Ascending aorta (tissue), 2 donors: ENCODE data around the gene TANC1. TPM values are rescaled to one million over a fixed set of nuclear protein-coding genes. Genes with fewer than 3 reads are reported as not detected.

Experiments
- DNase-seq, 2 donors: peaks; one replicate each; pipeline ENCODE4 v3.0.0-alpha.2; 2019; ENCODE audit warnings: low spot score in 2 of 2
- H3K27ac ChIP-seq, 2 donors: fragments of 200-600 bp; sonication (generic); one replicate each; pipeline ENCODE4 v1.5.1; 2016 to 2017; ENCODE audit warnings: mild to moderate bottlenecking in 1 of 2
- H3K27me3 ChIP-seq: fragments of 200-600 bp; sonication (generic); one replicate; pipeline ENCODE4 v1.5.1; 2017
- H3K36me3 ChIP-seq, 2 donors: fragments of 200-600 bp; sonication (generic); one replicate each; pipeline ENCODE4 v1.5.1; 2016
- H3K4me1 ChIP-seq, 2 donors: fragments of 200-600 bp; sonication (generic); one replicate each; pipeline ENCODE4 v1.5.1; 2016 to 2017; ENCODE audit warnings: mild to moderate bottlenecking in 1 of 2
- H3K4me3 ChIP-seq, 2 donors: fragments of 200-600 bp; sonication (generic); one replicate each; pipeline ENCODE4 v1.5.1; 2016 to 2017; ENCODE audit warnings: mild to moderate bottlenecking in 1 of 2
- H3K9me3 ChIP-seq, 2 donors: fragments of 200-600 bp; sonication (generic); one replicate each; pipeline ENCODE4 v1.5.1; 2016
- CTCF ChIP-seq, 3 experiments: fragments of 200-600 bp in 2 of 3; fragments of 450-650 bp in 1 of 3; sonication (generic) in 2 of 3; IDR thresholded peaks; one replicate each; pipeline ENCODE4 v1.5.1; 2016 to 2019; ENCODE audit warnings: antibody characterized with exemption in 3 of 3, mild to moderate bottlenecking in 1 of 3, moderate library complexity in 1 of 3
- intact Hi-C: fragments of 100-400 bp; cut with DNase I; formaldehyde crosslinking; loops from one replicate; pipeline ENCODE4 v1.15.1; 2023
- total RNA-seq: library from RNA; depleted of rRNA; stranded (reverse); fragments of >200 nt; gene quantifications from one replicate; pipeline ENCODE4 v1.1.0, GENCODE V29; 2016

The TANC1 gene
- total RNA-seq, 1 donor from 2014 or later: 45.4 TPM

DNA sequence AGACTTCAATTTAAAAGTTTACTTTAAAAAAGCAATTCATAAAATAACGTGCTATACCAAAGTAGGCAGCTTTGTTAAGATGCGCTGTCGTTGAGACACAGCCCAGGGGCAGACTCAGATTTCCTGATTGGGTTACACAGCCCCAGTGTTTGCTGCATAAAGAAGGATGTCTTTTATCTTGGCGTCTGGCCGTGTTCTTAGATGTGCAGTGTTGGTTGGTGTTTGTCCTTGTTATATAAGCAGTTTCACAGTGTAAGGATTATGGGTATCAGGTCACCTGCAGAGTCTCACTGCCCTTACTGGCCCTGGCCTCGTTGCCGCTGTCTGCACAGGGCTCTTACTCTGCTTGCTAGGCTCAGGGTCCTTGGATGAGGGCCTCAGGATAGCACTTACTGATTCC is 209.5 kb downstream of the TANC1 start:
- H3K4me3 ChIP-seq: no peak overlapping the region
- no peaks in the 10 kb centered on the region for H3K27me3 ChIP-seq
- no peak for DNase-seq
- no peaks in the 10 kb centered on the region for H3K9me3 ChIP-seq
- intact Hi-C loops: no loop called here
- no peak for TF ChIP-seq CTCF (IDR thresholded peaks at IDR 0.05)
- H3K4me1 ChIP-seq: no peaks in the 10 kb centered on the region
- no peak overlapping the region for H3K27ac ChIP-seq
- H3K36me3 ChIP-seq: peaks cover 52 to 53% of the 10 kb centered on the region in 2 donors

DNA sequence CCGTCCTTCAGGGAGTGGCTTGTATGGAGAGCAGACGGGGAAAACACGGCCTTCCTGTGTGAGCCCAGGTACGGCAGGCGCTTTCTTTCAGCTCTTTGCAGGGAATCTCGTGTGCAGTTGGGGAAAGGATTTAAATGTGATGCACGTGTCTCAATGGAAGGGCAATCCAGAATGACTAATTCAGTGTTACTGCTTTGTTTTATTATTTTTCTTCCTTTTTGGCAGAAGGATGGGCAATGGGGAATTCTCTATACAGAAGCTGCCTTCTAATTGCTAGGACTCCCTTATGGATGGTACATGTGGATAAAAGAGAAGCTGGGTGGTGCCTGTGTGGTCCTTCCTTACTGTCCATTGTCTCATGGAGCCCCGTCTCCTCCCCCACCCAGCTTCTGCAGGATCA is 210.7 kb downstream of the TANC1 start:
- H3K36me3 ChIP-seq: peaks cover 45 to 49% of the 10 kb centered on the region in 2 donors
- TF ChIP-seq CTCF (IDR thresholded peaks at IDR 0.05): no peak
- DNase-seq: no peak

DNA sequence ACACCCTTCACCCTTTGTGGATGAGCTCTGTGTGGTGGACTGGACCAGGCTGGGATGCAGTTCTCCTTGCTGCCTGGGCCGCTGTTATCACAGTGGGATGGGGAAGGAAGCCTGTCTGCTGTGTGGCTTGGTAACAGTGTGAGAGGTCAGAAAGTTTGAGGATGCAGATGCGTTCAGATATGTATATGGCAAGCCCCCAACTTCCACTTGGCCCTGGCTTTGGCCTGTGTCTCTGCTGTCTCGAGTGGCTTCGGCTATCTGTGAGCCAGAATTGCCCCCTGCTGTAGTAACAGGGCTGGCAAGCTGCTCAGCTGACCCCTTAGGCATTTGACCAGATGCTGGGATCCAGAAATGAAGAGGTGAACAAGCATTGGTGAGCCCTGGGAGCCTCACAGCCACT is 211.3 kb downstream of the TANC1 start:
- intact Hi-C loops: no loop called here
- peaks cover 39 to 44% of the 10 kb centered on the region in 2 donors for H3K36me3 ChIP-seq
- no peaks in the 10 kb centered on the region for H3K9me3 ChIP-seq
- TF ChIP-seq CTCF (IDR thresholded peaks at IDR 0.05): no peak
- no peaks in the 10 kb centered on the region for H3K27me3 ChIP-seq
- H3K4me3 ChIP-seq: no peak overlapping the region
- H3K4me1 ChIP-seq: no peaks in the 10 kb centered on the region
- no peak overlapping the region for H3K27ac ChIP-seq
- DNase-seq: no peak

More for the DNA sequence above, 210.7 kb downstream of the TANC1 start:
- no peak overlapping the region for H3K4me3 ChIP-seq
- no peaks in the 10 kb centered on the region for H3K27me3 ChIP-seq
- H3K27ac ChIP-seq: no peak overlapping the region
- intact Hi-C loops: no loop called here
- no peaks in the 10 kb centered on the region for H3K9me3 ChIP-seq
- no peaks in the 10 kb centered on the region for H3K4me1 ChIP-seq

DNA sequence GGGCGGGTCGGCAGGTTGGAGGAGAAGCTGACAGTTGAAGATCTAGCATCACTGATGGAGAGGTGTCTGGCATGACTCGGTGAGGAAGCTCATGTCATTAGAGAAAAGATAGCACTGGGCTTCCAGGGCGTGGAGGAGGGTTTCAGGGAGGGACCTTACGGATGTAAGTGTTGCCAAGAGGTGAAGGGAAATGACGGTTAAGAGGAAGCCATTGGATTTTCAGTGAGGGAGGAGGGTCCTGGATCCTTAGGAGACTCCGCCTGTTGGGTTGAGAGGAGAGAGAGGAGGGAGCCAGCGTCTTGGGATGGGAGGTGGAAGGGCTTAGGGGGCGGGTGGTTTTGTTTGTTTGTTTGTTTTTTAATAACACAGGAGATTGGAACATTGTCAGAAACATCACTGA is 214.9 kb downstream of the TANC1 start:
- Histone ChIP-seq H3K27me3 (no peaks in the 10 kb centered on the region), H3K36me3 (peaks cover 39 to 50% of the 10 kb centered on the region in 2 donors), H3K27ac (no peak overlapping the region), H3K4me3 (no peak overlapping the region), H3K4me1 (no peaks in the 10 kb centered on the region), H3K9me3 (no peaks in the 10 kb centered on the region)
- TF ChIP-seq CTCF (IDR thresholded peaks at IDR 0.05): no peak
- DNase-seq: no peak
- intact Hi-C loops: no loop called here

- intact Hi-C loops: loop anchor here (5.0 kb wide), 1 partner anchor 403 kb away; no protein-coding TSS in a partner anchor
- no peak for DNase-seq
- no peak overlapping the region for H3K4me3 ChIP-seq
Observed at GRCh38 chr2:159185401-159186130, 217.1 kb downstream of the TANC1 start.

More at GRCh38 chr2:159185401-159186130, 217.1 kb downstream of the TANC1 start:
- Histone ChIP-seq H3K9me3 (no peaks in the 10 kb centered on the region), H3K36me3 (peaks cover 27 to 33% of the 10 kb centered on the region in 2 donors), H3K27ac (no peak overlapping the region), H3K4me1 (no peaks in the 10 kb centered on the region), H3K27me3 (no peaks in the 10 kb centered on the region)
- TF ChIP-seq CTCF (IDR thresholded peaks at IDR 0.05): no peak
